ENCODE measurements around the gene TMEM184C. TPM values are rescaled to one million over a fixed set of nuclear protein-coding genes. Genes with fewer than 3 reads are reported as not detected.
A peak's percentile ranks its signal among the peaks of the same experiment; 100 is the strongest.

Gene TMEM184C
- total and polyA plus RNA-seq, 2 experiments from 2014 or later, result 15.1 to 42.2 TPM

DNA sequence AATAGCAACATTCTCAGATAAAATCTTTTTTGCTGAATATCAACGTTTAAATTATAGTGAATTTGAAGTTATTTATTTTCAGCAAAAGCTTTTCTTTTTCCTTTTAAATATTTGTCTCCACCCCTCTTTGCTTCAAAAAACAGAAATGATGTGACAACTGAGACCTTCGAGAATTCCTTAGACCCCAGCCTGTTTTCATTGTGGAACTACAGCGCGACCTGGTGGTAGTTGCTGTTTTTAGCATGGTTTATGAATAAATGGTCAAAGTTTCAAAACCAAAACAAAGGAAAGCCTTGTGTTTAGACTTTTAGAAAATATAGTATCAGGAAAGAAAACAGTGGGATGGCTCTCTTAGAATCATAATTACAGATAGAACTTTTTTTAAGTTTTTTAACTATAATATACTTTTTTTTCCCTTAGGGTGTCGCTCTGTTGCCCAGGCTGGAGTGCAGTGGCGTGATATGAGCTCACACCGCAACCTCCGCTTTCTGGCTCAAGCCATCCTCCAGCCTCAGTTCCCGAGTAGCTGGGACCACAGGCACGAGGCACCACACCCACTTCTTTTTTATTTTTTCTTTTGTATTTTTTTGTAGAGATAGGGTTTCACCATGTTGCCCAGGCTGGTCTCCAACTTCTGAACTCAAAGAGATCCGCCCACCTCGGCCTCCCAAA is 26.8 kb upstream of the TMEM184C start:
- ATAC-seq, result peak; percentile 81

More for the DNA sequence above, 26.8 kb upstream of the TMEM184C start:
- H3K79me2 ChIP-seq (replicated peaks; ENCODE audit: insufficient read depth), result no peaks in the 10 kb centered on the region
- no peaks in the 10 kb centered on the region for H3K9me2 ChIP-seq (ENCODE audit: insufficient read depth)
- peak; percentile 82 for DNase-seq (ENCODE audit: low spot score)
- no peak overlapping the region for H2AFZ ChIP-seq
- no peaks in the 10 kb centered on the region for H3K27me3 ChIP-seq (ENCODE audit: insufficient read depth)
- peaks cover under 1% of the 10 kb centered on the region for H3K27me3 Mint-ChIP-seq (ENCODE audit: insufficient read depth, low read depth, poor library complexity)
- 0 out of 2 replicates have a peak, but pooled peaks cover 8% of the 10 kb centered on the region for H3K4me1 ChIP-seq (ENCODE audit: insufficient read depth)
- peaks cover 14% of the 10 kb centered on the region for H3K4me1 Mint-ChIP-seq
- H3K27ac Mint-ChIP-seq, result no peak overlapping the region
- no peaks in the 10 kb centered on the region for H3F3A ChIP-seq (replicated peaks; ENCODE audit: low read depth)
- H3K4me3 Mint-ChIP-seq, result no peak overlapping the region
- no peak overlapping the region for H3K4me3 ChIP-seq
- H3K27ac ChIP-seq (ENCODE audit: low read depth), result no peak overlapping the region
- H3K36me3 Mint-ChIP-seq (ENCODE audit: low read depth), result peaks cover 2% of the 10 kb centered on the region; the same call in 1 of the 3 replicates
- no peaks in the 10 kb centered on the region for H4K20me1 ChIP-seq (replicated peaks; ENCODE audit: insufficient read depth)
- TF ChIP-seq POLR2AphosphoS5 (IDR thresholded peaks at IDR 0.05; ENCODE audit: low read depth) (no peak), CREB1 (CRISPR knock-in tag; IDR thresholded peaks at IDR 0.05; ENCODE audit: low read depth) (no peak), ZNF331 (CRISPR knock-in tag; IDR thresholded peaks at IDR 0.05; ENCODE audit: low read depth) (no peak), STAT1 (IDR thresholded peaks at IDR 0.05; ENCODE audit: unreplicated experiment) (no peak)
- TF ChIP-seq, protein P1, sequence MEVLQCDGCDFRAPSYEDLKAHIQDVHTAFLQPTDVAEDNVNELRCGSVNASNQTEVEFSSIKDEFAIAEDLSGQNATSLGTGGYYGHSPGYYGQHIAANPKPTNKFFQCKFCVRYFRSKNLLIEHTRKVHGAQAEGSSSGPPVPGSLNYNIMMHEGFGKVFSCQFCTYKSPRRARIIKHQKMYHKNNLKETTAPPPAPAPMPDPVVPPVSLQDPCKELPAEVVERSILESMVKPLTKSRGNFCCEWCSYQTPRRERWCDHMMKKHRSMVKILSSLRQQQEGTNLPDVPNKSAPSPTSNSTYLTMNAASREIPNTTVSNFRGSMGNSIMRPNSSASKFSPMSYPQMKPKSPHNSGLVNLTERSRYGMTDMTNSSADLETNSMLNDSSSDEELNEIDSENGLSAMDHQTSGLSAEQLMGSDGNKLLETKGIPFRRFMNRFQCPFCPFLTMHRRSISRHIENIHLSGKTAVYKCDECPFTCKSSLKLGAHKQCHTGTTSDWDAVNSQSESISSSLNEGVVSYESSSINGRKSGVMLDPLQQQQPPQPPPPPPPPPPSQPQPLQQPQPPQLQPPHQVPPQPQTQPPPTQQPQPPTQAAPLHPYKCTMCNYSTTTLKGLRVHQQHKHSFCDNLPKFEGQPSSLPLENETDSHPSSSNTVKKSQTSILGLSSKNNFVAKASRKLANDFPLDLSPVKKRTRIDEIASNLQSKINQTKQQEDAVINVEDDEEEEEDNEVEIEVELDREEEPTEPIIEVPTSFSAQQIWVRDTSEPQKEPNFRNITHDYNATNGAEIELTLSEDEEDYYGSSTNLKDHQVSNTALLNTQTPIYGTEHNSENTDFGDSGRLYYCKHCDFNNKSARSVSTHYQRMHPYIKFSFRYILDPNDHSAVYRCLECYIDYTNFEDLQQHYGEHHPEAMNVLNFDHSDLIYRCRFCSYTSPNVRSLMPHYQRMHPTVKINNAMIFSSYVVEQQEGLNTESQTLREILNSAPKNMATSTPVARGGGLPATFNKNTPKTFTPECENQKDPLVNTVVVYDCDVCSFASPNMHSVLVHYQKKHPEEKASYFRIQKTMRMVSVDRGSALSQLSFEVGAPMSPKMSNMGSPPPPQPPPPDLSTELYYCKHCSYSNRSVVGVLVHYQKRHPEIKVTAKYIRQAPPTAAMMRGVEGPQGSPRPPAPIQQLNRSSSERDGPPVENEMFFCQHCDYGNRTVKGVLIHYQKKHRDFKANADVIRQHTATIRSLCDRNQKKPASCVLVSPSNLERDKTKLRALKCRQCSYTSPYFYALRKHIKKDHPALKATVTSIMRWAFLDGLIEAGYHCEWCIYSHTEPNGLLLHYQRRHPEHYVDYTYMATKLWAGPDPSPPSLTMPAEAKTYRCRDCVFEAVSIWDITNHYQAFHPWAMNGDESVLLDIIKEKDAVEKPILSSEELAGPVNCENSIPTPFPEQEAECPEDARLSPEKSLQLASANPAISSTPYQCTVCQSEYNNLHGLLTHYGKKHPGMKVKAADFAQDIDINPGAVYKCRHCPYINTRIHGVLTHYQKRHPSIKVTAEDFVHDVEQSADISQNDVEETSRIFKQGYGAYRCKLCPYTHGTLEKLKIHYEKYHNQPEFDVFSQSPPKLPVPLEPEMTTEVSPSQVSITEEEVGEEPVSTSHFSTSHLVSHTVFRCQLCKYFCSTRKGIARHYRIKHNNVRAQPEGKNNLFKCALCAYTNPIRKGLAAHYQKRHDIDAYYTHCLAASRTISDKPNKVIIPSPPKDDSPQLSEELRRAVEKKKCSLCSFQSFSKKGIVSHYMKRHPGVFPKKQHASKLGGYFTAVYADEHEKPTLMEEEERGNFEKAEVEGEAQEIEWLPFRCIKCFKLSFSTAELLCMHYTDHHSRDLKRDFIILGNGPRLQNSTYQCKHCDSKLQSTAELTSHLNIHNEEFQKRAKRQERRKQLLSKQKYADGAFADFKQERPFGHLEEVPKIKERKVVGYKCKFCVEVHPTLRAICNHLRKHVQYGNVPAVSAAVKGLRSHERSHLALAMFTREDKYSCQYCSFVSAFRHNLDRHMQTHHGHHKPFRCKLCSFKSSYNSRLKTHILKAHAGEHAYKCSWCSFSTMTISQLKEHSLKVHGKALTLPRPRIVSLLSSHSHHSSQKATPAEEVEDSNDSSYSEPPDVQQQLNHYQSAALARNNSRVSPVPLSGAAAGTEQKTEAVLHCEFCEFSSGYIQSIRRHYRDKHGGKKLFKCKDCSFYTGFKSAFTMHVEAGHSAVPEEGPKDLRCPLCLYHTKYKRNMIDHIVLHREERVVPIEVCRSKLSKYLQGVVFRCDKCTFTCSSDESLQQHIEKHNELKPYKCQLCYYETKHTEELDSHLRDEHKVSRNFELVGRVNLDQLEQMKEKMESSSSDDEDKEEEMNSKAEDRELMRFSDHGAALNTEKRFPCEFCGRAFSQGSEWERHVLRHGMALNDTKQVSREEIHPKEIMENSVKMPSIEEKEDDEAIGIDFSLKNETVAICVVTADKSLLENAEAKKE (CRISPR knock-in tag; IDR thresholded peaks at IDR 0.05), result no peak
- TF ChIP-seq, protein P2, sequence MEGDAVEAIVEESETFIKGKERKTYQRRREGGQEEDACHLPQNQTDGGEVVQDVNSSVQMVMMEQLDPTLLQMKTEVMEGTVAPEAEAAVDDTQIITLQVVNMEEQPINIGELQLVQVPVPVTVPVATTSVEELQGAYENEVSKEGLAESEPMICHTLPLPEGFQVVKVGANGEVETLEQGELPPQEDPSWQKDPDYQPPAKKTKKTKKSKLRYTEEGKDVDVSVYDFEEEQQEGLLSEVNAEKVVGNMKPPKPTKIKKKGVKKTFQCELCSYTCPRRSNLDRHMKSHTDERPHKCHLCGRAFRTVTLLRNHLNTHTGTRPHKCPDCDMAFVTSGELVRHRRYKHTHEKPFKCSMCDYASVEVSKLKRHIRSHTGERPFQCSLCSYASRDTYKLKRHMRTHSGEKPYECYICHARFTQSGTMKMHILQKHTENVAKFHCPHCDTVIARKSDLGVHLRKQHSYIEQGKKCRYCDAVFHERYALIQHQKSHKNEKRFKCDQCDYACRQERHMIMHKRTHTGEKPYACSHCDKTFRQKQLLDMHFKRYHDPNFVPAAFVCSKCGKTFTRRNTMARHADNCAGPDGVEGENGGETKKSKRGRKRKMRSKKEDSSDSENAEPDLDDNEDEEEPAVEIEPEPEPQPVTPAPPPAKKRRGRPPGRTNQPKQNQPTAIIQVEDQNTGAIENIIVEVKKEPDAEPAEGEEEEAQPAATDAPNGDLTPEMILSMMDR (conservative IDR thresholded peaks at IDR 0.05; ENCODE audit: low read depth in 2 of 2), result peak; percentile 89 to 99
- TF ChIP-seq, protein P3, sequence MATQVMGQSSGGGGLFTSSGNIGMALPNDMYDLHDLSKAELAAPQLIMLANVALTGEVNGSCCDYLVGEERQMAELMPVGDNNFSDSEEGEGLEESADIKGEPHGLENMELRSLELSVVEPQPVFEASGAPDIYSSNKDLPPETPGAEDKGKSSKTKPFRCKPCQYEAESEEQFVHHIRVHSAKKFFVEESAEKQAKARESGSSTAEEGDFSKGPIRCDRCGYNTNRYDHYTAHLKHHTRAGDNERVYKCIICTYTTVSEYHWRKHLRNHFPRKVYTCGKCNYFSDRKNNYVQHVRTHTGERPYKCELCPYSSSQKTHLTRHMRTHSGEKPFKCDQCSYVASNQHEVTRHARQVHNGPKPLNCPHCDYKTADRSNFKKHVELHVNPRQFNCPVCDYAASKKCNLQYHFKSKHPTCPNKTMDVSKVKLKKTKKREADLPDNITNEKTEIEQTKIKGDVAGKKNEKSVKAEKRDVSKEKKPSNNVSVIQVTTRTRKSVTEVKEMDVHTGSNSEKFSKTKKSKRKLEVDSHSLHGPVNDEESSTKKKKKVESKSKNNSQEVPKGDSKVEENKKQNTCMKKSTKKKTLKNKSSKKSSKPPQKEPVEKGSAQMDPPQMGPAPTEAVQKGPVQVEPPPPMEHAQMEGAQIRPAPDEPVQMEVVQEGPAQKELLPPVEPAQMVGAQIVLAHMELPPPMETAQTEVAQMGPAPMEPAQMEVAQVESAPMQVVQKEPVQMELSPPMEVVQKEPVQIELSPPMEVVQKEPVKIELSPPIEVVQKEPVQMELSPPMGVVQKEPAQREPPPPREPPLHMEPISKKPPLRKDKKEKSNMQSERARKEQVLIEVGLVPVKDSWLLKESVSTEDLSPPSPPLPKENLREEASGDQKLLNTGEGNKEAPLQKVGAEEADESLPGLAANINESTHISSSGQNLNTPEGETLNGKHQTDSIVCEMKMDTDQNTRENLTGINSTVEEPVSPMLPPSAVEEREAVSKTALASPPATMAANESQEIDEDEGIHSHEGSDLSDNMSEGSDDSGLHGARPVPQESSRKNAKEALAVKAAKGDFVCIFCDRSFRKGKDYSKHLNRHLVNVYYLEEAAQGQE (IDR thresholded peaks at IDR 0.05; ENCODE audit: unreplicated experiment), result no peak
- H3K4me2 ChIP-seq, result no peak overlapping the region
- no peaks in the 10 kb centered on the region; the same call in 1 of the 2 replicates for H3K36me3 ChIP-seq (ENCODE audit: insufficient read depth)
- H3K9me3 Mint-ChIP-seq, result peaks cover 5% of the 10 kb centered on the region; the same call in 2 of the 3 replicates
